H1 (cell line): ENCODE results near the gene HBB. TPM values are rescaled to one million over a fixed set of nuclear protein-coding genes. Genes with fewer than 3 reads are reported as not detected.

Experiments used
- CTCF ChIA-PET: fragments of 300-600 bp; sonication (Branson Sonifier 250); formaldehyde crosslinking; loops from one replicate; lab custom pipeline; 2021; ENCODE audit not compliant: partially characterized antibody; lab: Charles Lee
- POLR2A ChIA-PET: fragments of 300-600 bp; sonication (Branson Sonifier 250); formaldehyde crosslinking; loops from one replicate; lab custom pipeline; 2021; ENCODE audit warnings: inconsistent platforms; ENCODE audit not compliant: partially characterized antibody; lab: Charles Lee
- DNase-seq, 2 experiments: peaks; one replicate each; pipeline versions ENCODE4 v3.0.0 to v3.0.0-alpha.2; 2010 to 2022; ENCODE audit warnings: low spot score in 2 of 2, low read depth in 1 of 2, mixed read lengths in 1 of 2
- FAIRE-seq: peaks from 2 replicates; lab custom pipeline; 2011; peaks lifted over from hg19 to GRCh38; lab: Jason Lieb, UNC
- H2AFZ ChIP-seq: 2 replicates; pipeline ENCODE4 v1.8.1; 2012; ENCODE audit warnings: low read length, inconsistent platforms
- H2AK5ac ChIP-seq: 2 replicates; pipeline ENCODE4 v1.6.1; 2013; ENCODE audit warnings: low read depth, low read length
- H2BK120ac ChIP-seq: replicated peaks from 2 replicates; pipeline ENCODE3; 2013; ENCODE audit warnings: low read depth, low read length, inconsistent platforms
- H2BK12ac ChIP-seq: 2 replicates; pipeline ENCODE4 v1.6.1; 2013; ENCODE audit warnings: low read depth, low read length
- H2BK15ac ChIP-seq: 2 replicates; pipeline ENCODE4 v1.6.1; 2013; ENCODE audit warnings: low read length
- H2BK20ac ChIP-seq: 2 replicates; pipeline ENCODE4 v1.6.1; 2013; ENCODE audit warnings: low read length
- H2BK5ac ChIP-seq: 2 replicates; pipeline ENCODE4 v1.6.1; 2013; ENCODE audit warnings: low read depth, low read length
- H3K14ac ChIP-seq: 2 replicates; pipeline ENCODE4 v1.6.1; 2013; ENCODE audit warnings: inconsistent platforms; ENCODE audit not compliant: insufficient read length
- H3K18ac ChIP-seq: 2 replicates; pipeline ENCODE4 v1.6.1; 2013; ENCODE audit warnings: low read length; ENCODE audit errors: extremely low read depth
- H3K23ac ChIP-seq: 2 replicates; pipeline ENCODE4 v1.6.1; 2013; ENCODE audit warnings: inconsistent platforms; ENCODE audit not compliant: insufficient read length
- H3K23me2 ChIP-seq: 2 replicates; pipeline ENCODE4 v1.6.1; 2013; ENCODE audit warnings: low read depth, low read length
- H3K27ac ChIP-seq: 2 replicates; pipeline ENCODE4 v1.6.1; 2011; ENCODE audit warnings: low read depth, low read length, inconsistent platforms
- H3K27me3 ChIP-seq, 4 experiments: replicated peaks in 1 of 4; 1 replicate in 1 of 4; 2 replicates in 3 of 4; pipeline versions ENCODE4 v1.6.1 to v1.8.1; 2011 to 2013; ENCODE audit warnings: low read length in 3 of 4, mild to moderate bottlenecking in 3 of 4, inconsistent platforms in 2 of 4, mixed read lengths in 2 of 4, moderate library complexity in 1 of 4; ENCODE audit not compliant: control insufficient read depth in 3 of 4, insufficient read depth in 3 of 4; ENCODE audit errors: extremely low read depth in 1 of 4
- H3K36me3 ChIP-seq, 4 experiments: 2 replicates each; pipeline versions ENCODE4 v1.6.1 to v1.8.1; 2011 to 2013; ENCODE audit warnings: mild to moderate bottlenecking in 4 of 4, low read length in 3 of 4, moderate library complexity in 2 of 4, control low read depth in 1 of 4, inconsistent platforms in 1 of 4; ENCODE audit not compliant: insufficient read depth in 4 of 4, control insufficient read depth in 2 of 4
- H3K4ac ChIP-seq: replicated peaks from 2 replicates; pipeline ENCODE3; 2013; ENCODE audit warnings: low read length, low read depth, mixed read lengths, inconsistent platforms; ENCODE audit not compliant: insufficient read length
- H3K4me1 ChIP-seq, 4 experiments: replicated peaks in 1 of 4; 1 replicate in 1 of 4; 2 replicates in 3 of 4; pipeline versions ENCODE4 v1.6.1 to v1.8.1; 2011 to 2013; ENCODE audit warnings: low read length in 3 of 4, inconsistent platforms in 2 of 4, mixed read lengths in 1 of 4; ENCODE audit not compliant: insufficient read depth in 4 of 4, control insufficient read depth in 3 of 4
- H3K4me2 ChIP-seq, 2 experiments: 2 replicates each; pipeline versions ENCODE4 v1.6.1 to v1.8.1; 2011 to 2013; ENCODE audit warnings: low read depth in 2 of 2, low read length in 2 of 2, control low read depth in 1 of 2, inconsistent platforms in 1 of 2, mild to moderate bottlenecking in 1 of 2; ENCODE audit not compliant: insufficient read depth in 1 of 2
- H3K4me3 ChIP-seq, 4 experiments: fragments of 200-600, 300-600 bp in 1 of 4; sonication (generic), shearing (Covaris generic), sonication (Bioruptor Twin) in 1 of 4; 2 replicates each; pipeline versions ENCODE4 v1.5.1 to v1.8.1; 2011 to 2016; ENCODE audit warnings: low read length in 4 of 4, low read depth in 3 of 4, control low read depth in 2 of 4, inconsistent platforms in 2 of 4, mild to moderate bottlenecking in 2 of 4, mixed read lengths in 1 of 4, moderate library complexity in 1 of 4; ENCODE audit not compliant: insufficient read depth in 2 of 4; ENCODE audit errors: extremely low read depth in 1 of 4
- H3K56ac ChIP-seq: replicated peaks from 2 replicates; pipeline ENCODE3; 2013; ENCODE audit warnings: low read depth, mild to moderate bottlenecking, mixed read lengths, low read length, inconsistent platforms; ENCODE audit not compliant: insufficient read length
- H3K79me1 ChIP-seq: 2 replicates; pipeline ENCODE4 v1.6.1; 2013; ENCODE audit warnings: low read depth, low read length, control low read depth
- H3K79me2 ChIP-seq, 2 experiments: 2 replicates each; pipeline versions ENCODE4 v1.6.1 to v1.8.1; 2012 to 2013; ENCODE audit warnings: low read length in 2 of 2, mild to moderate bottlenecking in 2 of 2, inconsistent platforms in 1 of 2; ENCODE audit not compliant: insufficient read depth in 2 of 2, control insufficient read depth in 1 of 2
- H3K9ac ChIP-seq, 4 experiments: replicated peaks in 1 of 4; 1 replicate in 1 of 4; 2 replicates in 3 of 4; pipeline versions ENCODE4 v1.6.1 to v1.8.1; 2011 to 2013; ENCODE audit warnings: low read depth in 3 of 4, low read length in 3 of 4, control low read depth in 2 of 4, mild to moderate bottlenecking in 2 of 4, moderate library complexity in 2 of 4, inconsistent platforms in 1 of 4; ENCODE audit errors: extremely low read depth in 1 of 4
- H3K9me3 ChIP-seq, 2 experiments: 2 replicates each; pipeline versions ENCODE4 v1.6.1 to v1.8.1; 2012 to 2013; ENCODE audit warnings: mild to moderate bottlenecking in 2 of 2, moderate library complexity in 2 of 2, control low read depth in 1 of 2, inconsistent platforms in 1 of 2, low read depth in 1 of 2, low read length in 1 of 2, mixed read lengths in 1 of 2; ENCODE audit not compliant: insufficient read depth in 2 of 2
- H4K20me1 ChIP-seq, 2 experiments: replicated peaks in 1 of 2; 2 replicates each; pipeline versions ENCODE3 to v1.8.1; 2011 to 2013; ENCODE audit warnings: inconsistent platforms in 2 of 2, low read length in 2 of 2, mild to moderate bottlenecking in 1 of 2; ENCODE audit not compliant: insufficient read depth in 2 of 2, control insufficient read depth in 1 of 2
- H4K5ac ChIP-seq: 2 replicates; pipeline ENCODE4 v1.6.1; 2013; ENCODE audit warnings: low read length, low read depth, mixed read lengths, inconsistent platforms; ENCODE audit not compliant: insufficient read length
- H4K8ac ChIP-seq: 2 replicates; pipeline ENCODE4 v1.8.0; 2013; ENCODE audit warnings: mild to moderate bottlenecking, moderate library complexity, low read length, inconsistent platforms; ENCODE audit not compliant: insufficient read depth; ENCODE audit errors: extremely low read depth
- H4K91ac ChIP-seq: replicated peaks from 2 replicates; pipeline ENCODE3; 2013; ENCODE audit warnings: low read length, mixed read lengths, inconsistent platforms; ENCODE audit not compliant: insufficient read length
- FOSL1 ChIP-seq: IDR thresholded peaks from 2 replicates; pipeline ENCODE4 v1.6.1; 2011; ENCODE audit warnings: mild to moderate bottlenecking, low read depth, low read length, moderate library complexity; ENCODE audit not compliant: insufficient read depth
- GABPA ChIP-seq: IDR thresholded peaks from 2 replicates; pipeline ENCODE4 v1.6.1; 2011; ENCODE audit warnings: mild to moderate bottlenecking, low read length, moderate library complexity, borderline replicate concordance; ENCODE audit not compliant: insufficient read depth
- RFX5 ChIP-seq: IDR thresholded peaks from 2 replicates; pipeline ENCODE4 v1.6.1; 2011; ENCODE audit warnings: low read depth, low read length, improper control_type of control experiment, borderline replicate concordance
- WGBS, 2 experiments: shearing (Covaris generic) in 1 of 2; methylation state at CpG; one replicate each; pipeline versions ENCODE4 v1.1.6 to v1.1.7; 2013 to 2015; ENCODE audit warnings: low lambda C conversion rate in 2 of 2, mixed read lengths in 2 of 2, inconsistent platforms in 1 of 2, low coverage in 1 of 2, missing lambda C conversion rate in 1 of 2; ENCODE audit not compliant: insufficient replicate concordance in 2 of 2, insufficient coverage in 1 of 2, insufficient read length in 1 of 2; ENCODE audit errors: extremely low coverage in 1 of 2, missing lambda C conversion rate in 1 of 2; 5-methylcytosine and 5-hydroxymethylcytosine counted together
- polyA plus RNA-seq, 7 experiments: library from polyadenylated mRNA; depleted of rRNA in 3 of 7; stranded (reverse) in 5 of 7; unstranded in 2 of 7; fragments of >200 nt in 5 of 7; fragments of 200-250 nt in 2 of 7; gene quantifications; 1 replicate in 5 of 7; 2 replicates in 1 of 7; 4 replicates in 1 of 7; pipeline versions ENCODE4 v1.2.1 to v1.2.3, GENCODE V29; 2011 to 2013; ENCODE audit warnings: missing spikeins in 2 of 7, mixed read lengths in 2 of 7
- total RNA-seq: library from RNA; stranded (reverse); fragmentation: NEBNext Ultra II Directional; extraction: Animal tissue kit (Norgen Biotek cat#: 25700); gene quantifications from 2 replicates; pipeline ENCODE4 v1.2.1, GENCODE V29; 2021
- TF ChIP-seq, protein P1 (sequence below): IDR thresholded peaks from 2 replicates; pipeline ENCODE4 v1.6.1; 2012; ENCODE audit warnings: low read length, inconsistent platforms

HBB gene
- total and polyA plus RNA-seq, 2 of the 8 experiments (the other 6 are each of a cell fraction or from before 2014, with no cell fraction given) = not detected

DNA sequence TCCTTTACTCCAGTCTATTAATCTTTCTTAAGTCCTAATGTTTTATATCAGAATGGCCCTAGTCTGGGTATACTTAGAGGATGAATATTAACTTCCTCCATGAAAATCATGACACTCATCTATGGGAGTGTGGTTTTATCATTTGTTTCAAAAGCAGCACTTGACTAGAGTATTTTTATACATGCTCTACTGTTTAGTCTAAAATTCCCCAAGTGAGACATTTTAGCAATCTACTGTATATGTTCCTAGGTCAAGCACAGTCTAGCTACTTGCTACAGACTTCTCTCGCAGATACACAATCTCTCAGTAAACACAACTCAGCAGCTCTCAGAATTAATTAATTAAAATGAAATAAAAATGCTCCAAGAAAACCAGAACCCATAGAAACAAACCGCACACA, 2.9 kb upstream of the HBB start:
- FAIRE-seq = no peak
- WGBS, 2 experiments = 96% methylated on average over 2 of the region's 2 CpGs; no CpG with 5 or more reads in 1 of the 2 experiments
- TF ChIP-seq FOSL1 (no peak), GABPA (no peak), RFX5 (no peak)
- TF ChIP-seq, protein P1, sequence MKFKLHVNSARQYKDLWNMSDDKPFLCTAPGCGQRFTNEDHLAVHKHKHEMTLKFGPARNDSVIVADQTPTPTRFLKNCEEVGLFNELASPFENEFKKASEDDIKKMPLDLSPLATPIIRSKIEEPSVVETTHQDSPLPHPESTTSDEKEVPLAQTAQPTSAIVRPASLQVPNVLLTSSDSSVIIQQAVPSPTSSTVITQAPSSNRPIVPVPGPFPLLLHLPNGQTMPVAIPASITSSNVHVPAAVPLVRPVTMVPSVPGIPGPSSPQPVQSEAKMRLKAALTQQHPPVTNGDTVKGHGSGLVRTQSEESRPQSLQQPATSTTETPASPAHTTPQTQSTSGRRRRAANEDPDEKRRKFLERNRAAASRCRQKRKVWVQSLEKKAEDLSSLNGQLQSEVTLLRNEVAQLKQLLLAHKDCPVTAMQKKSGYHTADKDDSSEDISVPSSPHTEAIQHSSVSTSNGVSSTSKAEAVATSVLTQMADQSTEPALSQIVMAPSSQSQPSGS = no peak
- TF ChIP-seq, all 59 proteins: peak for 0

More for the DNA sequence above, 2.9 kb upstream of the HBB start:
- no peaks in the 10 kb centered on the region for H3K79me1 ChIP-seq
- H2BK15ac ChIP-seq = no peak overlapping the region
- no peak overlapping the region for H4K8ac ChIP-seq
- no peak overlapping the region for H2BK120ac ChIP-seq
- H3K4me1 ChIP-seq = no peaks in the 10 kb centered on the region
- H3K18ac ChIP-seq = no peak overlapping the region
- no peak overlapping the region for H3K4me3 ChIP-seq
- H3K4me2 ChIP-seq = no peak overlapping the region
- no peak overlapping the region for H3K14ac ChIP-seq
- no peak overlapping the region for H2AFZ ChIP-seq
- no peak overlapping the region for H3K4ac ChIP-seq
- no peak overlapping the region for H3K9ac ChIP-seq
- no peak overlapping the region for H2AK5ac ChIP-seq
- POLR2A ChIA-PET = no interaction called here
- CTCF ChIA-PET = interaction anchor here (0.8 to 1.7 kb wide), 2 partner anchors 10 to 61 kb away, joined by 3 to 4 read pairs; no protein-coding TSS in a partner anchor
- H2BK5ac ChIP-seq = no peak overlapping the region
- no peaks in the 10 kb centered on the region for H4K20me1 ChIP-seq
- no peak for DNase-seq
- no peak overlapping the region for H3K27ac ChIP-seq
- no peak overlapping the region for H4K91ac ChIP-seq
- H3K36me3 ChIP-seq = no peaks in the 10 kb centered on the region
- no peak overlapping the region for H4K5ac ChIP-seq
- H2BK20ac ChIP-seq = no peak overlapping the region
- H3K56ac ChIP-seq = no peak overlapping the region
- no peak overlapping the region for H2BK12ac ChIP-seq
- H3K23me2 ChIP-seq = no peaks in the 10 kb centered on the region; the same call in 1 of the 2 replicates
- H3K9me3 ChIP-seq = no peaks in the 10 kb centered on the region
- no peaks in the 10 kb centered on the region for H3K27me3 ChIP-seq
- no peaks in the 10 kb centered on the region for H3K79me2 ChIP-seq
- H3K23ac ChIP-seq = no peak overlapping the region
